ENCODE results near the gene MTAP.

Gene MTAP

GRCh38 chr9:21970800-21971640 is 168.6 kb downstream of the MTAP start:
- DNase-seq (ENCODE audit: low spot score) = no peak

- no peak for DNase-seq (ENCODE audit: low spot score)
Observed at GRCh38 chr9:21972361-21972760, 169.9 kb downstream of the MTAP start.

GRCh38 chr9:21974343-21974721 is 171.9 kb downstream of the MTAP start:
- DNase-seq (ENCODE audit: low spot score) = no peak

GRCh38 chr9:21974722-21975409 is 172.4 kb downstream of the MTAP start:
- peak; percentile 20 for DNase-seq (ENCODE audit: low spot score)

- DNase-seq (ENCODE audit: low spot score) = no peak
Observed at GRCh38 chr9:21976334-21976875, 174.0 kb downstream of the MTAP start.

GRCh38 chr9:21982391-21982790 is 180.0 kb downstream of the MTAP start:
- no peak for DNase-seq (ENCODE audit: low spot score)

GRCh38 chr9:21982861-21983560 is 180.6 kb downstream of the MTAP start:
- no peak for DNase-seq (ENCODE audit: low spot score)

GRCh38 chr9:21983561-21983935 is 181.1 kb downstream of the MTAP start:
- DNase-seq (ENCODE audit: low spot score) = no peak

- no peak for DNase-seq (ENCODE audit: low spot score)
Observed at GRCh38 chr9:21984101-21984500, 181.7 kb downstream of the MTAP start.

- no peak for DNase-seq (ENCODE audit: low spot score)
Observed at GRCh38 chr9:21985964-21986667, 183.7 kb downstream of the MTAP start.
